Heart right ventricle (tissue), 16 donors: Measurements from ENCODE around the gene CAPZB. TPM values are rescaled to one million over a fixed set of nuclear protein-coding genes. Genes with fewer than 3 reads are reported as not detected.

Experiments
- ATAC-seq, 8 donors: fragments of 200-7000 bp; cut with Tn5 transposase; one replicate each; pipeline ENCODE4 v1.9.1; 2020; ENCODE audit warnings: mild to moderate bottlenecking in 8 of 8, moderate library complexity in 8 of 8, moderate number of reproducible peaks in 1 of 8
- DNase-seq, 2 donors: peaks; one replicate each; pipeline ENCODE4 v3.0.0-alpha.2; 2020
- H3K27ac ChIP-seq, 10 donors: fragments of 200-600 bp; sonication (generic) in 2 of 10; one replicate each; pipeline versions ENCODE4 v1.5.0 to v1.8.0; 2020 to 2022; ENCODE audit warnings: mild to moderate bottlenecking in 3 of 10
- H3K27me3 ChIP-seq, 7 donors: fragments of 200-600 bp; one replicate each; pipeline ENCODE4 v1.8.0; 2021 to 2022; ENCODE audit warnings: mild to moderate bottlenecking in 2 of 7
- H3K36me3 ChIP-seq, 9 donors: fragments of 200-600 bp; sonication (generic) in 1 of 9; one replicate each; pipeline versions ENCODE4 v1.5.0 to v1.8.0; 2020 to 2022; ENCODE audit warnings: mild to moderate bottlenecking in 2 of 9
- H3K4me1 ChIP-seq, 9 donors: fragments of 200-600 bp; sonication (generic) in 1 of 9; one replicate each; pipeline versions ENCODE4 v1.5.0 to v1.8.0; 2020 to 2022; ENCODE audit warnings: mild to moderate bottlenecking in 4 of 9
- H3K4me3 ChIP-seq, 10 donors: fragments of 200-600 bp; sonication (generic) in 2 of 10; one replicate each; pipeline versions ENCODE4 v1.5.0 to v1.8.0; 2020 to 2022; ENCODE audit warnings: mild to moderate bottlenecking in 7 of 10, moderate library complexity in 2 of 10
- H3K9me3 ChIP-seq, 11 donors: fragments of 200-600 bp in 10 of 11; sonication (generic) in 2 of 11; one replicate each; pipeline versions ENCODE4 v1.5.0 to v1.8.0; 2013 to 2022; ENCODE audit warnings: mild to moderate bottlenecking in 2 of 11, control low read depth in 1 of 11, moderate library complexity in 1 of 11
- WGBS, 2 donors: extraction: QIAGEN DNeasy Blood & Tissue Kit; methylation state at CpG; one replicate each; pipeline ENCODE4 v1.1.7; 2013; ENCODE audit warnings: inconsistent platforms in 1 of 2; 5-methylcytosine and 5-hydroxymethylcytosine counted together
- intact Hi-C, 10 donors: fragments of 100-400 bp; cut with DNase I; formaldehyde crosslinking; loops; one replicate each; pipeline versions ENCODE4 v1.11.1 to v1.14.2; 2022
- polyA plus RNA-seq, 2 donors: library from polyadenylated mRNA; stranded (reverse); fragments of 200-250 nt; gene quantifications; one replicate each; pipeline ENCODE4 v1.2.3, GENCODE V29; 2013
- total RNA-seq, 10 donors: library from RNA; stranded (reverse); fragmentation: NEBNext Ultra II Directional in 3 of 10; extraction: Animal tissue kit (Norgen Biotek cat#: 25700) in 3 of 10; gene quantifications; one replicate each; pipeline versions ENCODE4 v1.2.1 to v1.2.4, GENCODE V29; 2021 to 2023
- TF ChIP-seq, protein P1 (sequence below), 9 donors: fragments of 200-600 bp; sonication (generic) in 2 of 9; IDR thresholded peaks; one replicate each; pipeline versions ENCODE4 v1.5.0 to v1.8.0; 2021 to 2022; ENCODE audit warnings: antibody characterized with exemption in 9 of 9, mild to moderate bottlenecking in 5 of 9, moderate library complexity in 1 of 9
- donor health status: Arrhythmogenic right ventricular cardiomyopathy.
- donor health status: ischemic (EF 13 %, LVEDD 7.1; RV severe dilation, severe dysfunction).
- donor health status: healthy with polysubstance abuse.
- donor health status: DM: no; HTN: yes; CAD: no.
- donor health status: DM: no; HTN: no; CAD: no.
- donor health status: ischemic (EF 25% LVEDD 6.9; RV normal size, moderate dysfunction).
- donor health status: ischemic (EF 25% LVEDD 5.7; RV mildly dilated, moderate dysfunction).
- donor health status: healthy.
- donor health status: DM: yes; HTN: yes; CAD: no.
- donor health status: Ischemic cardiomyopathy.
- donor health status: ischemic (EF 35%, LVEDD 5.7; RV mildly dilated, moderate dysfunction).
- donor health status: nonischemic (EF 11% LVEDD 7.7; RV severe dilation, severe dysfunction).
- donor health status: DM: yes; HTN: yes; CAD: no.
- donor health status: PGD.
- donor health status: ischemic (EF 29% LVEDD 5.4; RV normal size, mild dysfunction).
- donor health status: nonischemic (EF 23%, LVEDD 6.1; RV moderate dilation, normal function).

CAPZB gene
- total and polyA plus RNA-seq, 12 donors = 158 to 307 (median 228) TPM

DNA sequence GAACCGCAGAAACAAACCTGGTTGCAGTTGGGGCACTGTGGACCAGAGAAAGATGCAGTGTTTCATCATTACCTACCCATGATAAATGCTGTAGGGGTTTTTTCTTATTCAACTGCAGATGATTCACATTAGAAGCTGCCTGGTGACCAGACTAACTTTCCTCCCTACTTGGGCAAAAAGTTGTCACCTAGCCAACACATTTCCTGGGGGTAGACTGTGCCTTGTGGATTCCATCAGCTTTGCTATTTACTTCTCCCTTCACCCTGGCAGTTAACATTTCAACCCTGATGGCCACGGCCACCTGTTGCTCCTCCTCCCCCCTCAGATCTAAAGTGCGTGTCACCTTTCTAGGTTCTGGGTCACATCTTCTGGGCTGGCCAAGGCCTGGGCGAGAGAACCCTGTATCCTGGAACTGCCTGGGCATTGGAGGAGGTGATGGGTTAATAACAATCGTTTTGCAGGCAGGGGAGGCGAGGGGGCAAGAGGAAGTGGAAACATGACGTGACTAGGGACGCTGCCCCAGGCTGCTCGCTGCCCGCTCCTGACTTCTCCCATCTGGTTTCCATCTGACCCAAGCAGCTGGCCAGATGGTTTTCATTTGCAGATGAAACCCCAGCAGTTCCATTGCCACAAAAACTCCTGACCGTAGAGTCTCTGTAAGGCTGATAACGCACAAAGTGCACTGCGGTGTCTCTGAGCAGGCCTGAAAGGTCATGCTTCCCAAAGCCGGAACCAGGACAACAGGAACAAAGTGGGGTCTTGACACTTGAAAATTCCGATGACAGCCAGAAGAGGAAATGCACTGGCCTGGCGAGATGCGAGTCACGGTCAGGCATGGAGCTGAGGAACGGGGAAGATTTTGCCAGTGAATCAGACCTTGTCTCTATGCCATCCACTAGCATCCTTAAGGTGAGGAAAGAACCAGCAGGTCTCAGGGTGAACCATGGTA, 36.6 kb downstream of the CAPZB start:
- intact Hi-C loops = loop anchor here in 1 of 10 donors (5.0 kb wide), 1 partner anchor 34 kb away; no protein-coding TSS in a partner anchor
- H3K27me3 ChIP-seq = no peaks in the 10 kb centered on the region
- peak overlapping the region; percentile 45 to 90 (median 65) for H3K27ac ChIP-seq
- 23 to 24% methylated on average over 19 of the region's 19 CpGs for WGBS, 2 donors
- peak overlapping the region in 2 of 10 donors; percentile 5 to 14 for H3K4me3 ChIP-seq
- DNase-seq (peak; percentile 68 to 73), ATAC-seq (peak; percentile 39 to 70 (median 62))
- peaks cover 0 to 10% (median 0%) of the 10 kb centered on the region in 9 donors for H3K36me3 ChIP-seq
- peaks cover 43 to 97% (median 94%) of the 10 kb centered on the region in 9 donors for H3K4me1 ChIP-seq
- TF ChIP-seq, protein P1, sequence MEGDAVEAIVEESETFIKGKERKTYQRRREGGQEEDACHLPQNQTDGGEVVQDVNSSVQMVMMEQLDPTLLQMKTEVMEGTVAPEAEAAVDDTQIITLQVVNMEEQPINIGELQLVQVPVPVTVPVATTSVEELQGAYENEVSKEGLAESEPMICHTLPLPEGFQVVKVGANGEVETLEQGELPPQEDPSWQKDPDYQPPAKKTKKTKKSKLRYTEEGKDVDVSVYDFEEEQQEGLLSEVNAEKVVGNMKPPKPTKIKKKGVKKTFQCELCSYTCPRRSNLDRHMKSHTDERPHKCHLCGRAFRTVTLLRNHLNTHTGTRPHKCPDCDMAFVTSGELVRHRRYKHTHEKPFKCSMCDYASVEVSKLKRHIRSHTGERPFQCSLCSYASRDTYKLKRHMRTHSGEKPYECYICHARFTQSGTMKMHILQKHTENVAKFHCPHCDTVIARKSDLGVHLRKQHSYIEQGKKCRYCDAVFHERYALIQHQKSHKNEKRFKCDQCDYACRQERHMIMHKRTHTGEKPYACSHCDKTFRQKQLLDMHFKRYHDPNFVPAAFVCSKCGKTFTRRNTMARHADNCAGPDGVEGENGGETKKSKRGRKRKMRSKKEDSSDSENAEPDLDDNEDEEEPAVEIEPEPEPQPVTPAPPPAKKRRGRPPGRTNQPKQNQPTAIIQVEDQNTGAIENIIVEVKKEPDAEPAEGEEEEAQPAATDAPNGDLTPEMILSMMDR (IDR thresholded peaks at IDR 0.05) = no peak
- no peaks in the 10 kb centered on the region for H3K9me3 ChIP-seq

- no peaks in the 10 kb centered on the region for H3K27me3 ChIP-seq
- DNase-seq (no peak), ATAC-seq (no peak)
- intact Hi-C loops = loop anchor here in 1 of 10 donors (5.0 kb wide), 1 partner anchor 35 kb away; no protein-coding TSS in a partner anchor
- 74 to 85% methylated on average over 9 of the region's 9 CpGs for WGBS, 2 donors
- no peak overlapping the region for H3K4me3 ChIP-seq
- H3K27ac ChIP-seq = peak overlapping the region in 8 of 10 donors; percentile 48 to 90 (median 72)
- TF ChIP-seq, protein P1 (IDR thresholded peaks at IDR 0.05) = no peak
- H3K4me1 ChIP-seq = peaks cover 36 to 97% (median 93%) of the 10 kb centered on the region in 9 donors
- no peaks in the 10 kb centered on the region for H3K9me3 ChIP-seq
- peaks cover 0 to 10% (median 0%) of the 10 kb centered on the region in 9 donors for H3K36me3 ChIP-seq
These were observed 37.8 kb downstream of the CAPZB start for GRCh38 chr1:19447550-19447949.

GRCh38 chr1:19445417-19446342, 39.7 kb downstream of the CAPZB start:
- DNase-seq (peak in 1 of 2 donors; percentile 41), ATAC-seq (peak in 4 of 8 donors; percentile 4 to 29 (median 12))
- WGBS, 2 donors = 39 to 40% methylated on average over 13 of the region's 13 CpGs
- Histone ChIP-seq H3K4me3 (no peak overlapping the region), H3K27me3 (no peaks in the 10 kb centered on the region), H3K9me3 (no peaks in the 10 kb centered on the region), H3K27ac (peak overlapping the region in 8 of 10 donors; percentile 41 to 93 (median 60)), H3K36me3 (peaks cover 0 to 15% (median 0%) of the 10 kb centered on the region in 9 donors), H3K4me1 (peaks cover 28 to 97% (median 93%) of the 10 kb centered on the region in 9 donors)
- intact Hi-C loops = loop anchor here in 1 of 10 donors (5.0 kb wide), 1 partner anchor 37 kb away; no protein-coding TSS in a partner anchor
- TF ChIP-seq, protein P1 (IDR thresholded peaks at IDR 0.05) = peak in 3 of 9 donors; percentile 31 to 36 (median 35)
